Measurements from ENCODE around the gene FMNL2. TPM values are rescaled to one million over a fixed set of nuclear protein-coding genes. Genes with fewer than 3 reads are reported as not detected.
A peak's percentile ranks its signal among the peaks of the same experiment; 100 is the strongest.

The FMNL2 gene
- total and polyA plus RNA-seq, 2 of the 4 experiments (the other 2 are of a cell fraction), result 10.9 to 11.4 TPM

GRCh38 chr2:152505495-152505906 is 170.5 kb downstream of the FMNL2 start:
- no peak overlapping the region for H3K56ac ChIP-seq (ENCODE audit: extremely low read depth, insufficient read depth, low read length)
- no peak overlapping the region for H3K9ac ChIP-seq (ENCODE audit: low read depth, low read length)
- intact Hi-C loops (cut with micrococcal nuclease) (no loop called here), in situ Hi-C loops (cut with MboI; ENCODE audit: low sequenced_read_pairs) (no loop called here), dilution Hi-C loops (cut with HindIII; ENCODE audit: low sequenced_read_pairs, unreplicated experiment) (no loop called here)
- H3K4me1 ChIP-seq (ENCODE audit: control insufficient read depth, insufficient read depth, low read length), result peaks cover 19% of the 10 kb centered on the region
- H3K79me1 ChIP-seq (ENCODE audit: low read depth in 1 of 2, low read length in 2 of 2), result peaks cover 20 to 53% of the 10 kb centered on the region in 2 experiments; a peak in 3 of 4 replicates
- peak overlapping the region; percentile 96 for H2BK5ac ChIP-seq (ENCODE audit: low read depth, low read length, poor library complexity, severe bottlenecking)
- peak overlapping the region; percentile 56; the same call in 1 of the 2 replicates for H4K5ac ChIP-seq (ENCODE audit: low read depth, low read length)
- H3K36me3 ChIP-seq (ENCODE audit: control insufficient read depth, insufficient read depth, low read length), result no peaks in the 10 kb centered on the region
- no peak for ATAC-seq (ENCODE audit: low read depth)
- H2BK15ac ChIP-seq (ENCODE audit: low read depth, low read length), result no peak overlapping the region
- H3K18ac ChIP-seq (ENCODE audit: low read depth, low read length), result peak overlapping the region; percentile 84; the same call in 1 of the 2 replicates
- peak overlapping the region; percentile 43 for H3K27ac ChIP-seq (ENCODE audit: insufficient read depth, low read length)
- peak overlapping the region; percentile 89 for H2BK120ac ChIP-seq (ENCODE audit: low read depth, low read length)
- peak overlapping the region; percentile 70; the same call in 1 of the 2 replicates for H3K23ac ChIP-seq (ENCODE audit: low read depth, low read length)
- peaks cover 5% of the 10 kb centered on the region; the same call in 1 of the 2 replicates for H3K9me1 ChIP-seq (ENCODE audit: insufficient read depth, low read length)
- peak overlapping the region in 1 of 2 experiments; percentile 45; a peak in 3 of 4 replicates for H4K8ac ChIP-seq (ENCODE audit: low read depth in 2 of 2, low read length in 2 of 2)
- H3K4ac ChIP-seq (ENCODE audit: low read depth, low read length), result peak overlapping the region; percentile 69
- POLR2A ChIA-PET (ENCODE audit: unreplicated experiment), result no interaction called here
- peak; percentile 41 for DNase-seq
- no peaks in the 10 kb centered on the region for H3K9me3 ChIP-seq (ENCODE audit: control insufficient read depth, insufficient read depth, low read length)
- peak overlapping the region; percentile 39; the same call in 1 of the 2 replicates for H4K91ac ChIP-seq (ENCODE audit: insufficient read depth, low read depth, low read length)
- WGBS, 2 experiments (ENCODE audit: extremely low coverage in 2 of 2, insufficient read length in 1 of 2), result no CpG with 5 or more reads among the region's 9 CpGs
- H2AFZ ChIP-seq (replicated peaks; ENCODE audit: low read length, poor library complexity), result no peak overlapping the region
- BruUV-seq (replicated peaks), result no TSS peak
- CTCF ChIA-PET, result no interaction called here
- peak overlapping the region; percentile 29; the same call in 1 of the 2 replicates for H2AK5ac ChIP-seq (ENCODE audit: low read depth, low read length)
- H2AK9ac ChIP-seq (replicated peaks; ENCODE audit: low read depth, low read length, poor library complexity), result no peak overlapping the region
- H2BK20ac ChIP-seq (ENCODE audit: low read depth, low read length), result peak overlapping the region; percentile 77
- H3K4me2 ChIP-seq (ENCODE audit: low read depth, low read length), result peak overlapping the region; percentile 37; the same call in 1 of the 2 replicates
- TF ChIP-seq NFE2L2 (IDR thresholded peaks at IDR 0.05; ENCODE audit: low read depth, low read length) (0 out of 2 replicates have a peak, but pooled peaks have one; percentile 37), BHLHE40 (IDR thresholded peaks at IDR 0.05; ENCODE audit: low read depth, low read length) (peak; percentile 69; the same call in 1 of the 2 replicates)
- TF ChIP-seq, protein P1, sequence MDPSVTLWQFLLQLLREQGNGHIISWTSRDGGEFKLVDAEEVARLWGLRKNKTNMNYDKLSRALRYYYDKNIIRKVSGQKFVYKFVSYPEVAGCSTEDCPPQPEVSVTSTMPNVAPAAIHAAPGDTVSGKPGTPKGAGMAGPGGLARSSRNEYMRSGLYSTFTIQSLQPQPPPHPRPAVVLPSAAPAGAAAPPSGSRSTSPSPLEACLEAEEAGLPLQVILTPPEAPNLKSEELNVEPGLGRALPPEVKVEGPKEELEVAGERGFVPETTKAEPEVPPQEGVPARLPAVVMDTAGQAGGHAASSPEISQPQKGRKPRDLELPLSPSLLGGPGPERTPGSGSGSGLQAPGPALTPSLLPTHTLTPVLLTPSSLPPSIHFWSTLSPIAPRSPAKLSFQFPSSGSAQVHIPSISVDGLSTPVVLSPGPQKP (IDR thresholded peaks at IDR 0.05; ENCODE audit: borderline replicate concordance, low read depth, low read length), result no peak
- 0 out of 2 replicates have a peak, but pooled peaks cover 4% of the 10 kb centered on the region for H4K20me1 ChIP-seq (ENCODE audit: insufficient read depth, low read length)
- H3K4me3 ChIP-seq (ENCODE audit: insufficient read depth, low read depth, low read length), result no peak overlapping the region
- peak overlapping the region; percentile 11 for H3K14ac ChIP-seq (replicated peaks; ENCODE audit: low read depth, low read length)
- H3K27me3 ChIP-seq (ENCODE audit: control insufficient read depth, insufficient read depth, low read length), result no peaks in the 10 kb centered on the region

All from IMR-90 (cell line).